GM12878 (cell line): ENCODE results near the gene CSMD2.

ENCODE experiments used
- CHD2 ChIP-seq: IDR thresholded peaks from 2 replicates; pipeline ENCODE4 v1.6.1; 2011; ENCODE audit warnings: low read depth, low read length, improper control_type of control experiment, borderline replicate concordance
- CTCF ChIP-seq, 3 experiments: IDR thresholded peaks in 2 of 3; conservative IDR thresholded peaks in 1 of 3; 2 replicates each; pipeline ENCODE4 v1.5.1; 2011; ENCODE audit warnings: low read depth in 3 of 3, low read length in 3 of 3, mild to moderate bottlenecking in 3 of 3, control low read depth in 2 of 3, moderate library complexity in 2 of 3, inconsistent platforms in 1 of 3, mixed read lengths in 1 of 3; ENCODE audit not compliant: control insufficient read depth in 2 of 3, insufficient read depth in 1 of 3; ENCODE audit errors: extremely low read depth in 1 of 3
- MTA2 ChIP-seq: fragments of 450-650 bp; IDR thresholded peaks from 2 replicates; pipeline ENCODE4 v1.6.1; 2016; ENCODE audit warnings: low read depth, mild to moderate bottlenecking, moderate library complexity
- POLR2A ChIP-seq: IDR thresholded peaks from 2 replicates; pipeline ENCODE4 v1.6.1; 2011; ENCODE audit warnings: low read depth, mild to moderate bottlenecking, low read length
- TARDBP ChIP-seq: IDR thresholded peaks from 2 replicates; pipeline ENCODE4 v1.6.1; 2016; ENCODE audit warnings: borderline replicate concordance

- TF ChIP-seq POLR2A, result no peak
- no peak for TF ChIP-seq MTA2
- no peak for TF ChIP-seq CTCF (IDR thresholded peaks at IDR 0.05 in 2 of 3, conservative IDR thresholded peaks at IDR 0.05 in 1 of 3; ENCODE audit: control insufficient read depth in 2 of 3, extremely low read depth in 1 of 3, insufficient read depth in 1 of 3, low read depth in 3 of 3, low read length in 3 of 3)
- TF ChIP-seq CHD2, result no peak
- TF ChIP-seq TARDBP, result no peak
Observed at GRCh38 chr1:34073028-34073695, 91.9 kb downstream of the CSMD2 start.
